Fibroblast of gingiva (primary cell): ENCODE measurements around the gene SPRY1.

Source experiments
- DNase-seq: peaks from one replicate; pipeline ENCODE4 v3.0.0-alpha.2; 2011; ENCODE audit warnings: low read depth

Gene SPRY1

GRCh38 chr4:123411514-123411913 lies 14.9 kb downstream of the SPRY1 start:
- no peak for DNase-seq

- DNase-seq, result no peak
Observed at GRCh38 chr4:123412091-123412505, 15.5 kb downstream of the SPRY1 start.

GRCh38 chr4:123412700-123413512 lies 16.3 kb downstream of the SPRY1 start:
- DNase-seq, result no peak

- DNase-seq, result no peak
Observed at GRCh38 chr4:123415576-123415975, 19.0 kb downstream of the SPRY1 start.

- peak; percentile 83 for DNase-seq
Observed at GRCh38 chr4:123415977-123416376, 19.4 kb downstream of the SPRY1 start.

- DNase-seq, result peak; percentile 13
Observed at GRCh38 chr4:123417813-123418212, 21.2 kb downstream of the SPRY1 start.

- peak; percentile 94 for DNase-seq
Observed at GRCh38 chr4:123418351-123418931, 21.8 kb downstream of the SPRY1 start.

- no peak for DNase-seq
Observed at GRCh38 chr4:123419885-123420755, 23.5 kb downstream of the SPRY1 start.

GRCh38 chr4:123421227-123421936 lies 24.8 kb downstream of the SPRY1 start:
- no peak for DNase-seq

GRCh38 chr4:123421937-123422781 lies 25.6 kb downstream of the SPRY1 start:
- DNase-seq, result no peak

GRCh38 chr4:123423819-123424218 lies 27.2 kb downstream of the SPRY1 start:
- DNase-seq, result no peak

- no peak for DNase-seq
Observed at GRCh38 chr4:123427951-123428350, 31.4 kb downstream of the SPRY1 start.

GRCh38 chr4:123430031-123430430 lies 33.4 kb downstream of the SPRY1 start:
- no peak for DNase-seq

- DNase-seq, result no peak
Observed at GRCh38 chr4:123430501-123430900, 33.9 kb downstream of the SPRY1 start.

GRCh38 chr4:123433573-123433972 lies 37.0 kb downstream of the SPRY1 start:
- no peak for DNase-seq

GRCh38 chr4:123433976-123434375 lies 37.4 kb downstream of the SPRY1 start:
- no peak for DNase-seq

GRCh38 chr4:123435246-123436113 lies 38.9 kb downstream of the SPRY1 start:
- DNase-seq, result no peak

- DNase-seq, result peak; percentile 60
Observed at GRCh38 chr4:123438031-123438430, 41.4 kb downstream of the SPRY1 start.

- DNase-seq, result no peak
Observed at GRCh38 chr4:123443401-123444289, 47.0 kb downstream of the SPRY1 start.
